HG03432 (cell line): ENCODE results near the gene ZDHHC8.
A peak's percentile ranks its signal among the peaks of the same experiment; 100 is the strongest.

Experiments used
- ATAC-seq: cut with Tn5 transposase; IDR thresholded peaks from one replicate; pipeline ENCODE4 v1.9.1; 2021; ENCODE audit warnings: mild to moderate bottlenecking, moderate library complexity; ENCODE audit not compliant: unreplicated experiment

Gene ZDHHC8

DNA sequence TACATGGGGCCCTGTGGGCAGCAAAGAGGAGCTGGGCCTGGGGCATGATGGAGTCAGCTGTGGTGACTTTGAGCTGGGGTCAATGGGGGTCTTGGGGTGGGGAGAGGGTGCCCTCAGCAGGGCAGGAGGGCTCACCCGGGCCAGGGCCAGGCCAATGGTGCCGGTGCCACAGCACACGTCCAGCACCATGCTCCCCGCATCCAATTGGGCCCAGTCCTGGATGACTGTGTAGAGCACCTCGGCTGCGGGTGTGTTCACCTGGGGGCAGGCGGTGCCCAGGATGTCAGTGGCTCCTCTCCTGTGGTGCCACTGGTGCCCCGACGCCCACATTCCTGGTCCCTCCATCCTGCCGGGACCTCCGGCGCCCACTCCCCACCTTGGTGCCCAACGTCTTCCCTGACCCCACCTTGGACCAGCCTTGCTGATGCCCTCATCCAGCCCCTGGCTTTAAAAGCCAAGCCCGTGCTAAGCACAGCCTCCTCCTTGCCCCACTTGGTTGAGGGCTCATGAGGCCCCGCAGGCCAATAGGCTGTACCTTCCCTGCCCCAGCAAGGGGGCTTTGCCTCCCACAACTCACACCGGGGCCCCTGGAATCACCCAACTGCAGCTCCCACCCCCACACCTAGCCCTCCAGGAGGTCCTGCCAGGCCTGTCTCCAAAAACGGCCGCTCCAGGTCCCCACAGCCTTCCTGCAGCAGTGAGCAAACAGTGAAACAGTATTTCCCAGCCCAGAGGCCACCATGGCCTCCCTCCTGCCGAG is 17.9 kb upstream of the ZDHHC8 start:
- no peak for ATAC-seq

DNA sequence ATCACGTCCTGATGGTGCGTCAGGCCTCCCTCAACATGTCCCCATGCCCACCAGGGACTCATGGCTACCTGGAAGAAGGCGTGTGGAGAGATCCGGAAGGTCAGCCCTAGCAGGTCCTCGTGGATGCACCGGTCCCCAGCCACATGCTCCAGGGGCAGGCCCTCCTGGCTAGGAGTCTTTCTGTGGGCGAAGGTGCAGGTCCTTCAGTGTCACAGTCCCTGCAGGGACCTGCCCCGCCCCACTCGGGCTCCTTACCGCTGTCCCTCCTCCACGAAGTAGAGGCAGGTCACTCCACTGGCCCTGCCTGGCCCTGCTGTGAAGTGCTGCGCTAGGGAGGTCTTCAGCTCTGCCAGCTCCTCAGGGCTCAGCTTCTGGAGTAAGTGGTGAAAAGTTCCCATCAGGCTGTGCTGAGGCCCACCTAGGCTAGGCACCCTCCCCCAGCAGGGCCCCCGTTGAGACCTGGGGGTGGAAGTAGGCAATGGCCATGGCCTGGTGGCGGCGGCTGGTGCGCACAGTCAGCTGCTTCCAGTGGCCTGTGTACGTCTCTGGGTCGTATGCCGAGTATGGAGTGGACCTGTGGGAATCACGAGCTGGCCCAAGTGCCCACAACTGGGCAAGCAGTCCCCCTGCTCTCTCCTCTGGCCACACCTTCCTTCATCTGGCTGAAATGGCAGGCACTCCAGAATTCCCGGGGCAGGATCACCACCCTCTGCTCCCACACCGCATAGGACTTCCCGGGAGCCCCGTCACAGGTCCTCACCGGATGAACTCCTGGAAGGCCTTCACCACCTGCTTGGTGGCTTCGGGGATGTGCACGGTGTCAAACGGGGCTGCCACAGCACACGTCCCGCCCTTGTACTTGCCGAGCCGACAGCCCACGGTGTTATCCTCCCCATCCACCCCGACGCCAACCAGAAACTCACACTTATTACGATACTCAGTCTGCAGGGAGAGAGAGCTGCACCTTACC is 16.8 kb upstream of the ZDHHC8 start:
- ATAC-seq, result no peak

DNA sequence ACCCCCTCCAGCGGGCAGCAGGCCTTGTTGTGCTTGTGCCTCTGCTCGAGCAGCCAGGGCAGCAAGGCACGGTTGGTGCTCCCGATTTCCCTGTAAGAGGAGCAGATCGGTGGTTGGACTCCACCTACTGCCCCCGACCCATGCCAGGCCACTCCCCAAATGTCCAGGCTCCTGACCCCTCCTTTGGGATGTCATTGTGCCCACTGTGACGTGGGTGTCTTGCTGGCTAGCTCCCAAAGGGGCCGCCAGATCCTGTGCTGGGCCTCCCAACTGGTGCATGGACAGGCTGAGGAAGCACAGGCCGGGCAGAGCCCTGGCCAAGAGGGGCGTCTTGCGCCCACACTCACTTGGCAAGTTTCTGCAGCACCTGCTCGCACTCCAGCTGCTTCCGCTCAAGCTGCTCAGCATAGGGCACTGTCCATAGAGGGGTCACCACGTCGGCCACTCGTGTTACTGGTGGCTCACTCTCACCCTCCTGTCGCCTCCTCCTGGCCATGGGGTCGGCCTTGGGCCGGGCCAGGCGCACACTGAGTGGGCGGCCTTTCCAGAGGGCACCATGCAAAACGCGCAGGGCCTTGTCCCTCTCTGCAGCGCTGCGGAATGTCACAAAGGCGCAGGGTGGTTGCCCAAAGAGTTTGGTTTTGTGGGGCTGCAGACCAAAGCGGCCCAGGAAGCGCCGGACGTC is 15.8 kb upstream of the ZDHHC8 start, which contains the start of gene RANBP1:
Gene RANBP1, plus strand, starts transcription at position 414 of the 685 bp plus-strand sequence. Its CDS starts 81 bp downstream, at position 495.
- no peak for ATAC-seq

DNA sequence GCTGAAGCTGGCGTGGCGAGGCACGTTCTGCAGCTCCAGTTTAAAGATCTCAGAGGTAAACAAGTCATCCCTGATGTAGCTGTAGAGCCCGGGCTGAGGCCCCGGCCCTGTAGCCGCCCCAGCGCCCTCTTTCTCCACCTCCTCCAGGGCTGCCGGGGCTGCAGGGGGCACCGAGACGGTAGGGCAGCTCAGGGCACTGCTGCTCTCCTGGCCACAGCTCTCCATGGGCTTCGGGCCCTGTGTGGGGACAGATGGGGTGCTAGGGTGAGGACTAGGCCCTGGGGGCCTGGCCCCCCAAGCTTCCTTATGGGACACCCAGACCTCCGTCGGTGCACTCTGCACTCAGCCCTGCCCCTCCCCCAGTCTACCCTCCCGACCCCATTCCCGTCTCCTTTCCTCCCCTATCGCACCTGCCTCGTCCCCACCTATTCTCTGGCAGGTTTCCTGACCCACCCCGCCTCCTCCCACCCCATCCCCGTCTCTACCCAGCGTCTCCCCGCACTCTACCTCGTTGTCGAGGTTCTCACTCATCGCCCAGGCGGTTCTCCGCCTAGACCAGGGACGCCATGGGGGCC is 15.1 kb upstream of the ZDHHC8 start:
- no peak for ATAC-seq

GRCh38 chr22:20116951-20117632 is 14.5 kb upstream of the ZDHHC8 start, which contains the start of gene TRMT2A:
Gene TRMT2A, minus strand, starts transcription at chr22:20117226. Its CDS starts 320 bp downstream, at chr22:20116906.
- ATAC-seq, result peak; percentile 75

GRCh38 chr22:20117633-20118299 is 13.8 kb upstream of the ZDHHC8 start:
- ATAC-seq, result peak; percentile 22

DNA sequence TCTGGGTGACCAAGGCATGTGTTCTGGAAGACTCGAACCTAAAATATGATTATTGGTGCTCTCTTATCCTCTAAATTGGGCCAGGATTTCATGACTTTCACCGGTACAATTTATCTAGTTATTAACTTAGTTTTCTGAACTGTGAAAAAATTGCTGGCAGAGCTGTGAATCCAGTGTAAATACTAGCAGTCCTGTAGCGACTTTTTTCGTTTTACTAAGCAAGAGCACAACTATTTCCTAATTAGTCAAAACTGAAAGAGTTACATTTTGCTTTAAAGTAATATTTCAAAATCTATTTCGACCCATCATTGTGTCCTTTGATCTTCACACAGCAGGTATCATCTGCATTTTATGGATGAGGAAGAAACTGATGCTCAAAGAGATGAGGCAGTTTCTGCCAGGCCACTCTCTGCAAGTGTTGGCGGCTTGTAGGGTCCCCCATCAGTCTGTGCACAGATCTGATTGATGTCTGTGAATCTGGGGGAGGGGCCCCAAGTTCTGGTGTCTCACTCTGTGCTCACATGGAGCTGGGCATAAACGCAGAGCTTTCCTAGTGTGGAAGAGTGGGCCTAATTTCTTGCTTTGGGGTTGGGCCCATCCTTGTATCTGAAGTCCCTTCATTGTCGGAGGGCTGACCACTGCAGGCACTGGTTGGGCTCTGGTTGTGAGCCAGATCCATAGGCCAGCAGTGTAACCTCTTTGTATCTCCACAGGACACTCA is 13.1 kb upstream of the ZDHHC8 start:
- no peak for ATAC-seq

GRCh38 chr22:20121856-20122415 is 9.7 kb upstream of the ZDHHC8 start:
- ATAC-seq, result no peak

DNA sequence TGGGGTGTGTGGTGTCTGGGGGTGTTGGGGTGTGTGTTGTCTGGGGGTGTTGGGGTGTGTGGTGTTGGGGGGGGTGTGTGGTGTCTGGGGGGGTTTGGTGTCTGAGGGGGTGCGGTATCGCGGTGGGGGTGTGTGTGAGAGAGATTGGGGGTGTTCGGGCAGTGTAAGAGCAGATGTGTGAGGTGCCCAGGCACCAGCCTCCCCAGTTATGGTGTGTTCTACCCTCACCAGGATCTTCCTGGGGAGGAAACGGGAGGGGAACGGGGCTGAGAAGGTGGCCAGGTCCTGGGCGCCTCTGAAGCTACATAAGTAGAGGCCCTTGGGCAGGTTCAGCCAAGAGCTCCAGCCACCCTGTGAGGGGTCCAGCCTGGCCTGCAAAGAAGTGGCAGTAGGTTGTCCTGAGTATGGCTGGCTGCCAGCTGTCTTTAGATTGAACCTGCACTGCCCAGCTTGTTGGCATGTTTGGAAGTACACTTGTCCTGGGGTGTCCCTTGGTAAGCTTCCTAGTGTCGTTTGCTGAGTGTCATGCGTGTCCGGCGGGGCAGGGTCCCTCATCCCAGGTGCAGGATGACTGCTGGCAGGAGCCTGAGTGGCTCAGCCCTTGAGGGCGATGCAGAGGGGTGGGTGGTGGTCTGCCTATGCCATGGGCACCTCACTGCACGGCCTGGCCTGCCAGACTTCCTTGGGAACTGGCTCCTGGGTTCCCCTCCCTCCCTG is 8.1 kb upstream of the ZDHHC8 start:
- no peak for ATAC-seq

DNA sequence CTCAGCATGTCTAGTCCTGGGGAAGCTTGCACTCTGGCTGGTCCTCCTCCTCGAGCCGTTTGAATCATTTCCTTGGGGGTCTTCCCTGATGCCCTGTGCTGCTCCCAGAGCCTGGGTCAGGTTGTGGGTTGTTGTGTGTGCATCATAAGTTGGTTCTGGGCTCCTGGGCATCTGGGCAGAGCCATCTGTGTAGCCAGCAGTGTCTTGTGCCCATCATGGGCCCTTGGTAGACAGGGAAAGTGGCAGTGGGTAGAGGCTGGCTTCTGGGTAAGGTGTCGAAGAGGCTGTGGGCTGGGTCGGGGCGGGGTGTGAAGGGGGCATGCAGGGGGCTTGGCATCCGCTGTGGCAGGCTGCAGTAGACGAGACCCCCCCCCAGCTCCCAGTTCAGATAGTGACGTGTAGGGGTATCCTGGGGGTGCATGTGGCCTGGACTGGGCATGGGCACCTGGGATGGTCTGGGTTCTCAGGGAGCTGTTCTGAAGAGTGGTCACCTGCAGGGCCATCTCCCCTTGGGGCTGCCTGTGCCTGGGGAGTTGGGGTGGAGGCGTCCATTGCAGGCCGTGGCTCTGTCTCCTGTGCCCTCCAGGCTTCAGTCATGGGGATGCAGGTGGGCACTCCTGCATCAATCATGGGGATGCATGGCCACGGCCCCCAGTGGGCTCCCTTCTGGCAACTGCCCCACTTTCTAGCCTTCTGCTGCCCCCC is 7.4 kb upstream of the ZDHHC8 start:
- no peak for ATAC-seq

DNA sequence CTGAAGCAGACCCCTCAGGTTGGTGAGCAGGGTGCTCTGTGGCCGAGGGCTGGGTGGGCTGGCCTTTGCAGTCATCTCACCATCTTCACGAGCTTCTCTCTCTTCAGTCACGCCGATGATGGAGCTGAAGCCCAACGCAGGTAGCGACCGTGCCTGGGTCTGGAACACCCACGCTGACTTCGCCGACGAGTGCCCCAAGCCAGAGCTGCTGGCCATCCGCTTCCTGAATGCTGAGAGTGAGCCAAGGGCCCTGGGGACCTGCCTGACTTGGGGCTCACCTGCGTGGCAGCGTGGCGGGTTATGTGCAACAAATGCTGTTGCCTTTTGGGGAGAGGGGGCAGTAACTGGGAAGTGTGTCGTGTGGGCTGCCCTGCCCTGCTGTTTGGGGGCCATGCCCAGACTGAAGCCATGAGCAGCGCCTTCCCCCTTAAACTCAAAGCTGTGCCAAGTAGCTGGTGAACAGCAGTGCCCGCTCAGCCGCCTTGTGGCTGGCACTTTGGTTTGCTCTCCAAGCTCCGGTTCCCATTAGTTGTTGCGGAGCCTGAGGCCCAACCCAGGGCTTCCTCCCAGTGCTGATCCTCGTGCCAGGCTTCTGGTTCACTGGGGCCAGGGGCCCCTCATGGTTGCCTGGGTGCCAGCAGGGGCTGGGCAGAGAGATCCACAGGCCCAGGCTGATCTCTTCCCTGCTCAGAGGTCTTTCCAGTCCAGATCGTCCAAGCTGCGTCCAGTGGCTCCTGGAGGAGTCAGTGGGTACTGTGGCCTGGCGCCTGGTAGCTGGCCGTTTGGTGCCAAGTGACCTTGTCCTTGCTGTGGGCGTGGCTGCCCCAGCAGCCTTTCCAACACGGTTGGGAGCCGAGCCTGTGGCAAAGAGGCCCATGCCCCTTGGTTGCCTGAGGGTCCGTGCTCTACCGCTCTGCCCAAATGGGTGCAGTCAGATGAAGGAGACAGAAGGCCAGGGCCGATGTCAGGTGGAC is 6.1 kb upstream of the ZDHHC8 start:
- no peak for ATAC-seq

DNA sequence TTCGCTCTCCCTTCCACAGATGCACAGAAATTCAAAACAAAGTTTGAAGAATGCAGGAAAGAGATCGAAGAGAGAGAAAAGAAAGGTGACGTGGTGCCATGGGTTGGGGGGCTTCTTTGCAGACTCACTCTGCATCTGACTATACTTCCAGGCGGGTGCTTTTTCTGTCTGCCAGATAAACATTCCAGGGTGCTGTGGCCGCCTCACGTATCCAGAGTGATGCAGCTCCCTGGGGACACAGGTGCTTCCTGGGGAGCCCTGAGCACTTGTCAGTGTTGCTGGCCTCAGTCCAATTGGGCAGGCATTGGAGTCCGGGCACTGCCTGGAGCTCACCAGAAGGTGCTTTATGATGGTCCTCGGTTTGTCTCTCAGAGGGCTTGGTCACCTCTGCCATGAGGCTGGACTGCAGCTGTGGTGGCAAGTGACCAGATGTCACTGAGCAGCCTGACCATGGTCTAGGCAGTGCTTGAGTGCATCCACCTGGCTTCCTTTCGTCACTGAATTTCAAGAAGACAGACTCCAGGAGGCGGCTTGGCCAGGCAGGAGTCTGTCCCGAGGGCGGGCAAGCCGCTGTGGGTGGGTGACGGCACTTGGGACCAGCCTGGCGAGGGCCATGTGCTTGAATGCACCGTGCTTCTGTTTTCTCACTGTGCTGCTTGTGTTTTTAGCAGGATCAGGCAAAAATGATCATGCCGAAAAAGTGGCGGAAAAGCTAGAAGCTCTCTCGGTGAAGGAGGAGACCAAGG is 5.1 kb upstream of the ZDHHC8 start:
- ATAC-seq, result no peak

GRCh38 chr22:20127318-20127868 is 4.2 kb upstream of the ZDHHC8 start:
- no peak for ATAC-seq

DNA sequence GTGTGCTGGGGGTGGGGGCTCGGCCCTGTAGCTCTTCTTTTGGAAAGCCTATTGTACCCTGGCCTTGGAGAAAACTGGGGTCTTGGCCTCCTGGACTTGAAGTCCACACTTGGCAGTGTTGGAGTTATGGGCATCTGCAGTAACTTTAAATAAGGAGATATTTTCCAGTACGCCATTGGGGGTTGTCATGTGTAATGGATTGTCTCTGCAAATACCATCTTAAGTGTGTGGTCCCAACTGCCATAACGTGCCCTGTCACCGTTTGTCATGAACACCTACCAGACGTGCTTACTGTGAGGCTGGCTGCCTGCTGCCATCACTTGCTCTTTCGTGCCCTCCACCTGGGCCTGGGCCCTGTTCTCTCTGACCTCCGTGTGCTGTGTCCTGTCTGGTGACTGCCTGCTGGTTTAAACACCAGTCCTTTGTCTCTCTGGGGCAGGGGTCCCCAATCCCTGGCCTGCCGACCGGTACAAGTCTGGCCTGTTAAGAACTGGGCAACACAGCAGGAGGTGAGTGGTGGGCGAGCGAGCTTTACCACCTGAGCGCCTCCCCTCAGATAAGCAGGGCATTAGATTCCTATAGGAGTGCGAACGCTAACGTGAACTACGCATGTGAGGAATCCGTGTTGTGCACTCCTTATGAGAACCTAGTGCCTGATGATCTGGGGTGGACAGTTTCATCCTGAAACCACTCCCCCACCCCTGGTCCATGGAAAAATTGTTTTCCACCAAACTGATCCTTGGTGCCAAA is 3.6 kb upstream of the ZDHHC8 start:
- no peak for ATAC-seq

- no peak for ATAC-seq
Measured at GRCh38 chr22:20128619-20128901, 3.0 kb upstream of the ZDHHC8 start.
